Posterior vena cava (tissue), 2 donors: Measurements from ENCODE around the gene HSPB2. TPM values are rescaled to one million over a fixed set of nuclear protein-coding genes. Genes with fewer than 3 reads are reported as not detected.
"Not testable (repeated sequence)": the region's sequence is repeated elsewhere in the genome, so short reads cannot be mapped to it uniquely, and the experiment has no call there.

ENCODE experiments used
- DNase-seq: peaks from one replicate; pipeline ENCODE4 v3.0.0-alpha.2; 2020; ENCODE audit warnings: low spot score
- intact Hi-C, 2 donors: fragments of 100-400 bp; cut with DNase I; formaldehyde crosslinking; loops; one replicate each; pipeline versions ENCODE4 v1.14.1 to v1.14.2; 2022 to 2023
- long read RNA-seq, 2 donors: library from polyadenylated mRNA; unstranded; transcript quantifications; one replicate each; pipeline ENCODE4 v2.0.0, GENCODE V29; 2020 to 2021
- total RNA-seq, 2 donors: library from RNA; stranded (reverse); fragmentation: NEBNext Ultra II Directional; extraction: Animal tissue kit (Norgen Biotek cat#: 25700); gene quantifications; one replicate each; pipeline ENCODE4 v1.2.1, GENCODE V29; 2021
- donor health status: DM: yes; HTN: yes; CAD: no.
- donor health status: DM: yes; HTN: yes; CAD: no.

The HSPB2 gene
- total RNA-seq, result 10 to 100 TPM; 11.6 to 16.5 TPM
- long read RNA-seq, donor 1, transcript HSPB2-201 (2 exons, 1,335 nt), result major isoform, 6 of 6 reads
- long read RNA-seq, donor 1, partial matches to known transcripts, result 0 of 6 reads
- long read RNA-seq, donor 1, other reads (novel, unspliced or antisense), result 0 of 6 reads
- long read RNA-seq, donor 2, transcript HSPB2-201 (2 exons, 1,335 nt), result major isoform, 40 of 40 reads
- long read RNA-seq, donor 2, partial matches to known transcripts, result 0 of 40 reads
- long read RNA-seq, donor 2, other reads (novel, unspliced or antisense), result 0 of 40 reads

- intact Hi-C loops, result loop anchor here in 1 of 2 donors (5.0 kb wide), 1 partner anchor 35 kb away; the partner anchor contains the start of genes CFAP68 and FDXACB1
- no peak for DNase-seq
These were observed at the start of gene HSPB2 for GRCh38 chr11:111912535-111912934. HSPB2 (plus strand) TSS chr11:111912734; CDS start chr11:111912830, 96 bp downstream.

- intact Hi-C loops, result loop anchor here in 1 of 2 donors (10.0 kb wide), 2 partner anchors 65 to 105 kb away; partner anchors contain the start of gene DIXDC1
- no peak for DNase-seq
These were observed 42.4 kb upstream of the HSPB2 start for GRCh38 chr11:111870113-111870512.

- DNase-seq, result no peak
- intact Hi-C loops, result loop anchor here in 1 of 2 donors (10.0 kb wide), 2 partner anchors 64 to 104 kb away; partner anchors contain the start of gene DIXDC1
These were observed 42.0 kb upstream of the HSPB2 start for GRCh38 chr11:111870522-111870885.

- DNase-seq, result peak; percentile 95
- intact Hi-C loops, result loop anchor here in 1 of 2 donors (10.0 kb wide), 2 partner anchors 64 to 104 kb away; partner anchors contain the start of gene DIXDC1
These were observed 41.4 kb upstream of the HSPB2 start, which contains the start of gene ALG9 for GRCh38 chr11:111870886-111871692. ALG9 (minus strand) TSS chr11:111871581; CDS start chr11:111871482, 99 bp downstream.

GRCh38 chr11:111871693-111872161, 40.8 kb upstream of the HSPB2 start:
- intact Hi-C loops, result loop anchor here in 1 of 2 donors (10.0 kb wide), 2 partner anchors 63 to 103 kb away; partner anchors contain the start of gene DIXDC1
- DNase-seq, result no peak

- no peak for DNase-seq
- intact Hi-C loops, result loop anchor here in 1 of 2 donors (5.0 to 10.0 kb wide), 3 partner anchors 34 to 96 kb away; partner anchors contain the start of genes CRYAB, DIXDC1 and HSPB2
These were observed 34.1 kb upstream of the HSPB2 start for GRCh38 chr11:111878385-111878848.

- intact Hi-C loops, result loop anchor here in 1 of 2 donors (5.0 to 10.0 kb wide), 3 partner anchors 33 to 96 kb away; partner anchors contain the start of genes CRYAB, DIXDC1 and HSPB2
- DNase-seq, result peak; percentile 98
These were observed 33.5 kb upstream of the HSPB2 start, which contains the start of the genes CFAP68 and FDXACB1 for GRCh38 chr11:111878849-111879636. CFAP68 (plus strand) TSS chr11:111879541; CDS start chr11:111879561, 20 bp downstream. FDXACB1 (minus strand) TSS chr11:111879165; CDS start chr11:111879132, 33 bp downstream.

- intact Hi-C loops, result loop anchor here in 1 of 2 donors (5.0 to 10.0 kb wide), 3 partner anchors 33 to 95 kb away; partner anchors contain the start of genes CRYAB, DIXDC1 and HSPB2
- DNase-seq, result no peak
These were observed 32.9 kb upstream of the HSPB2 start for GRCh38 chr11:111879637-111879960.

GRCh38 chr11:111882202-111882601, 30.3 kb upstream of the HSPB2 start:
- no peak for DNase-seq
- intact Hi-C loops, result loop anchor here in 1 of 2 donors (5.0 kb wide), 1 partner anchor 835 kb away; no protein-coding TSS in a partner anchor

- DNase-seq, intact Hi-C loops: not testable (repeated sequence)
These were observed 27.5 kb upstream of the HSPB2 start for GRCh38 chr11:111885053-111885452.

- no peak for DNase-seq
These were observed 26.5 kb upstream of the HSPB2 start for GRCh38 chr11:111886032-111886431.

GRCh38 chr11:111886844-111887243, 25.7 kb upstream of the HSPB2 start:
- DNase-seq, result no peak
- intact Hi-C loops, result no loop called here

More at GRCh38 chr11:111886032-111886431, 26.5 kb upstream of the HSPB2 start:
- intact Hi-C loops, result no loop called here

GRCh38 chr11:111905411-111905810, 7.1 kb upstream of the HSPB2 start:
- intact Hi-C loops, result no loop called here
- DNase-seq, result no peak

GRCh38 chr11:111906680-111907079, 5.9 kb upstream of the HSPB2 start:
- no peak for DNase-seq
- intact Hi-C loops, result no loop called here

GRCh38 chr11:111908639-111909305, 3.8 kb upstream of the HSPB2 start:
- no peak for DNase-seq
- intact Hi-C loops, result no loop called here

GRCh38 chr11:111909378-111909777, 3.2 kb upstream of the HSPB2 start:
- DNase-seq, result no peak
- intact Hi-C loops, result no loop called here

GRCh38 chr11:111910676-111911562, 1.6 kb upstream of the HSPB2 start:
- intact Hi-C loops, result loop anchor here in 1 of 2 donors (5.0 kb wide), 1 partner anchor 34 kb away; the partner anchor contains the start of genes CFAP68 and FDXACB1
- DNase-seq, result no peak
